ENCODE data around the gene FRS2. TPM values are rescaled to one million over a fixed set of nuclear protein-coding genes. Genes with fewer than 3 reads are reported as not detected.

Gene FRS2
- total and polyA plus RNA-seq, 2 of the 4 experiments (the other 2 are of a cell fraction): 12.4 to 58.3 TPM

DNA sequence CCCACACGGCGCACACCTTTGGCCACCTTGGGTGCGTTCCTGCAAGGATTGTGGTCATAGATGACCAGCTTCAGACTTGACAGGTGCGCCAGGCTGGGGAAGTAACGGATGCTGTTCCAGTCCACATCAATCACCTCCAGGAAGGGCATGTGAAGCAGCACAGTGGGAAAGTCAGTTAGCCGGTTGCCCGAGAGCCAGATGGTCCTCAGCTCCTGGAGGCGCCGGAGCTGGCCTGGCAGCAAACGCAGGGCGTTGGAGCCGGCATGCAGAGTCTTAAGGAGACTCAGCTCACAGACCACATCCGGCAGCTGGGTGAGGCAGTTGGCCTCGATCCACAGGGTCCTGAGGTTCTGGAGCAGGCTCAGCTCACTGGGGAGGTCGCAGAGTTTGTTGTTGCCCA lies 139.9 kb downstream of the FRS2 start:
- H3K9ac ChIP-seq (ENCODE audit: low read depth, low read length): no peak overlapping the region
- no peak overlapping the region for H3K23ac ChIP-seq (ENCODE audit: low read depth, low read length)
- H2AK5ac ChIP-seq (ENCODE audit: low read depth, low read length): no peak overlapping the region
- H3K18ac ChIP-seq (ENCODE audit: low read depth, low read length): no peak overlapping the region
- no peak overlapping the region for H2BK120ac ChIP-seq (ENCODE audit: low read depth, low read length)
- H4K8ac ChIP-seq (ENCODE audit: low read depth in 2 of 2, low read length in 2 of 2): no peak overlapping the region
- H3K27me3 ChIP-seq (ENCODE audit: control insufficient read depth, insufficient read depth, low read length): peaks cover 3% of the 10 kb centered on the region
- H3K4ac ChIP-seq (ENCODE audit: low read depth, low read length): no peak overlapping the region
- no peak overlapping the region for H3K27ac ChIP-seq (ENCODE audit: insufficient read depth, low read length)
- H2AFZ ChIP-seq (replicated peaks; ENCODE audit: low read length, poor library complexity): no peak overlapping the region
- CTCF ChIA-PET: no interaction called here
- POLR2A ChIA-PET (ENCODE audit: unreplicated experiment): no interaction called here
- in situ Hi-C loops (cut with MboI; ENCODE audit: low sequenced_read_pairs) (no loop called here), dilution Hi-C loops (cut with HindIII; ENCODE audit: low sequenced_read_pairs, unreplicated experiment) (no loop called here), intact Hi-C loops (cut with micrococcal nuclease) (loop anchor here (5.0 kb wide), 1 partner anchor 52 kb away; no protein-coding TSS in a partner anchor)
- H4K20me1 ChIP-seq (ENCODE audit: insufficient read depth, low read length): no peaks in the 10 kb centered on the region
- H3K36me3 ChIP-seq (ENCODE audit: control insufficient read depth, insufficient read depth, low read length): no peaks in the 10 kb centered on the region
- no peak overlapping the region for H2BK15ac ChIP-seq (ENCODE audit: low read depth, low read length)
- H2AK9ac ChIP-seq (replicated peaks; ENCODE audit: low read depth, low read length, poor library complexity): no peak overlapping the region
- ATAC-seq (ENCODE audit: low read depth) (no peak), DNase-seq (no peak)
- H3K9me1 ChIP-seq (ENCODE audit: insufficient read depth, low read length): no peaks in the 10 kb centered on the region
- no peak overlapping the region for H2BK20ac ChIP-seq (ENCODE audit: low read depth, low read length)
- H3K79me1 ChIP-seq (ENCODE audit: low read depth in 1 of 2, low read length in 2 of 2): no peaks in the 10 kb centered on the region
- no TSS peak for BruUV-seq (replicated peaks)
- WGBS, 2 experiments (ENCODE audit: extremely low coverage in 2 of 2, insufficient read length in 1 of 2): 66% methylated on average over 3 of the region's 15 CpGs; no CpG with 5 or more reads in 1 of the 2 experiments
- no peak overlapping the region for H3K4me3 ChIP-seq (ENCODE audit: insufficient read depth, low read depth, low read length)
- TF ChIP-seq MAFK (IDR thresholded peaks at IDR 0.05; ENCODE audit: low read depth, low read length) (no peak), BHLHE40 (IDR thresholded peaks at IDR 0.05; ENCODE audit: low read depth, low read length) (no peak), CTCF (conservative IDR thresholded peaks at IDR 0.05; ENCODE audit: low read depth, low read length) (no peak)
- no peaks in the 10 kb centered on the region for H3K4me1 ChIP-seq (ENCODE audit: control insufficient read depth, insufficient read depth, low read length)
- H2BK5ac ChIP-seq (ENCODE audit: low read depth, low read length, poor library complexity, severe bottlenecking): no peak overlapping the region
- H4K5ac ChIP-seq (ENCODE audit: low read depth, low read length): no peak overlapping the region
- H4K91ac ChIP-seq (ENCODE audit: insufficient read depth, low read depth, low read length): no peak overlapping the region
- no peak overlapping the region for H3K14ac ChIP-seq (replicated peaks; ENCODE audit: low read depth, low read length)
- no peaks in the 10 kb centered on the region for H3K9me3 ChIP-seq (ENCODE audit: control insufficient read depth, insufficient read depth, low read length)
- H3K4me2 ChIP-seq (ENCODE audit: low read depth, low read length): no peak overlapping the region
- H3K56ac ChIP-seq (ENCODE audit: extremely low read depth, insufficient read depth, low read length): no peak overlapping the region
